Stimulated activated CD4-positive, alpha-beta T cell treated with anti-CD3 and anti-CD28 coated beads, Interleukin-15, amount 100 ng/mL, for 24 hours (primary cell): Measurements from ENCODE around the gene MPIG6B.

Source experiments
- DNase-seq: peaks from one replicate; pipeline ENCODE4 v3.0.0-alpha.2; 2020

Gene MPIG6B

DNA sequence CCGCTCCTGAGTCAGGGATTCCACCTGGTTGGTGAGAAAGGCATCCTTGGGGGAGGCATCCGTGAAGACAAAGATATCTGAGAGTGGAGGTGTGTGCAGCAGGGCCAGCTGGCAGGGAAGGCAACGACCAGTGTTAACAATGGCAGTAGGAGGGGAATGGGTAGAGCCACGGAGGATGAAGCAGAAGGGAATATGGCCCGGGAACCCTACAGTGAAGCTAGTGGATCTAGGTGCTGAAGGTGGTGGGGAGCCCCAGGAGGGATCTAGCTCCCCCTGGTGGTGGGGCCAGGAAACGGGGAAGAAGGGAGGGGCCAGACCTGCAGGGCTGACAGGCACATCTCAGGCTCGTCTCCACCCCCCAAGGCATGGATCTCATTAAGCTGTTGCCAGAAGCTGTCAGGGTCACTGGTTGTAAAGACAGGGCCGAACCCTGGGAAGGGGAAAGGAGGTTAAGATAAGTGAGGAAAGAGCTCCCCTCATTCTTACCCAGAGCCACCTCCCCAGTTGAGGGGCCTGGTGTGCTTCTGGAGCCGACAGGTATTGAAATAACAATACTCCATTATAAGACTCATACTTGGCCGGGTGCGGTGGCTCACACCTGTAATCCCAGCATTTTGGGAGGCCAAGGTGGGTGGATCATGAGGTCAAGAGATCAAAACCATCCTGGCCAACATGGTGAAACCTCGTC lies 46.7 kb downstream of the MPIG6B start:
- peak; percentile 85 for DNase-seq

DNA sequence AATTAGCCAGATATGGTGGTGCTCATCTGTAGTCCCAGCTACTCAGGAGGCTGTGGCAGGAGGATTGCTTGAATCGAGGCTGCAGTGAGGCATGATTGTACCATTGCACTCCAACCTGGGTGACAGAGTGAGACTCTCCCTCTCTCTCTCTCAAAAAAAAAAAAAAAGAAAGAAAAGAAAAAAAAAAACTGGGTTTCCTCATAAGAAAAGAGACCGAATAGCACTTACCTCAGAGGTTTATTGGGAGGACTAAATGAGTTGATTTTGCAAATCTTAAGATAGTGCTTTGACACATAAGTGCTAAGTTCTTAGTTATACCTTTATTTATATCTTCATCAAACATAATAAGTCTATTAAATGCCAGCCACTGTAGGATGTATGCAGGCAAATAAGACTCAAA lies 47.7 kb downstream of the MPIG6B start:
- DNase-seq, result no peak

DNA sequence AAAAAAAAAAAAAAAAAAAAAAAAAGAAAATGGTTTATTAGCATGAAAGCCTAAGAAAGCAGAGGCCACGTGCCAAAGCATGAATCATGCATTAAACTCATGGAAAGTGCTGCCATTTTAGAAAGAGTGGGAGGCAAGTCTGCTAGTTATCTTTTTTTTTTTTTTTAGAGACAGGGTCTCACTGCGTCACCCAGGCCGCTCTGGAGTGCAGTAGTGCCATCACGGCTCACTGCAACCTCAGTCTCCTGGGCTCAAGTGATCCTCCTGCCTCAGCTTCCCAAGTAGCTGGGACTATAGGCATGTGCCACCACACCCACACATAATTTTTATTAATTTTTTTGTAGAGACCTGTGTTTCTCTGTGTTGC lies 48.8 kb downstream of the MPIG6B start:
- DNase-seq, result peak; percentile 38

DNA sequence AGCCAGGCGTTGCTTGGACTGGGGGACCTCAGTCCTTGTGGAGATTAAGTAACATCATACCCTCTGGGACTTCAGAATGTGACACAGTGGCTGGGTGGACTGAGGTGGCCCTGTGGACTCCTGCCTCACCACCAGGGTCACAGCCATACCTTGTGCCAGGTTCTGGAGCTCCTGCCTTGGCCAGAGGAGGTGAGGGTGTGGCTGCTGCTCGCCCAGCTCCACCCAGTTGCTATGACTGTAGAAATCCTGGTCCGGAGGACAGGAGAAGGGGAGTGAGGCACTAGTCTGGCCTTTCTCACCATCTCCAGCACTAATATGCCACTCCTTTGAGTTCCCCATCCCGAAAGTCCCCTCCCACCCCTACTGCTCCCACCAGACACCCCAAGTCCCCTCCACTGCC lies 52.0 kb downstream of the MPIG6B start:
- no peak for DNase-seq

GRCh38 chr6:31775633-31776484 lies 52.7 kb downstream of the MPIG6B start:
- DNase-seq, result no peak
